OCI-LY7 (cell line): ENCODE measurements around the gene TAF4. TPM values are rescaled to one million over a fixed set of nuclear protein-coding genes. Genes with fewer than 3 reads are reported as not detected.

Experiments
- BruUV-seq: library from RNA; stranded (reverse); fragments of 400-500 nt; replicated peaks from 2 replicates; lab custom pipeline; 2021; lab: Mats Ljungman, UMichigan
- CTCF ChIA-PET: fragments of 300-600 bp; sonication (Branson Sonifier 250); formaldehyde crosslinking; loops from one replicate; lab custom pipeline; 2022; ENCODE audit warnings: antibody characterized with exemption; ENCODE audit not compliant: unreplicated experiment; lab: Charles Lee
- POLR2A ChIA-PET: fragments of 300-600 bp; sonication (Branson Sonifier 250); formaldehyde crosslinking; loops from one replicate; lab custom pipeline; 2022; ENCODE audit warnings: antibody characterized with exemption; lab: Charles Lee
- DNase-seq: peaks from one replicate; pipeline ENCODE4 v3.0.0-alpha.2; 2015; ENCODE audit warnings: low spot score
- H2AFZ ChIP-seq: fragments of 200-600 bp; sonication (generic), shearing (Covaris generic); 2 replicates; pipeline ENCODE4 v1.6.1; 2014; ENCODE audit warnings: mild to moderate bottlenecking, antibody characterized with exemption, low read length, moderate library complexity
- H3K27ac ChIP-seq: fragments of 200-600 bp; sonication (generic); 2 replicates; pipeline ENCODE4 v1.5.1; 2014; ENCODE audit warnings: mixed run types, low read depth, mild to moderate bottlenecking, moderate library complexity, low read length, inconsistent platforms; ENCODE audit not compliant: poor library complexity, severe bottlenecking
- H3K36me3 ChIP-seq: fragments of 200-600 bp; sonication (generic); 2 replicates; pipeline ENCODE4 v1.6.1; 2014; ENCODE audit warnings: mild to moderate bottlenecking, antibody characterized with exemption, low read length, moderate library complexity, mixed read lengths; ENCODE audit not compliant: insufficient read depth
- H3K4me1 ChIP-seq: fragments of 200-600 bp; sonication (generic); 2 replicates; pipeline ENCODE4 v1.5.1; 2014; ENCODE audit warnings: mild to moderate bottlenecking, low read length; ENCODE audit not compliant: insufficient read depth, poor library complexity, severe bottlenecking
- H3K4me2 ChIP-seq: fragments of 200-600 bp; sonication (generic); 2 replicates; pipeline ENCODE4 v1.6.1; 2014; ENCODE audit warnings: mild to moderate bottlenecking, low read length
- H3K4me3 ChIP-seq: fragments of 200-600 bp; sonication (generic); 2 replicates; pipeline ENCODE4 v1.5.1; 2014; ENCODE audit warnings: mild to moderate bottlenecking, low read depth, low read length; ENCODE audit not compliant: poor library complexity, severe bottlenecking
- H3K79me2 ChIP-seq: fragments of 200-600 bp; sonication (generic); 2 replicates; pipeline ENCODE4 v1.6.1; 2016; ENCODE audit warnings: low read depth, mild to moderate bottlenecking, low read length, moderate library complexity, mixed read lengths; ENCODE audit not compliant: insufficient read depth
- H3K9me2 ChIP-seq: fragments of 200-600 bp; sonication (generic); 2 replicates; pipeline ENCODE4 v1.6.1; 2016; ENCODE audit warnings: mild to moderate bottlenecking, low read length, mixed read lengths; ENCODE audit not compliant: insufficient read depth
- H3K9me3 ChIP-seq: fragments of 200-600 bp; sonication (generic); 2 replicates; pipeline ENCODE4 v1.6.1; 2014; ENCODE audit warnings: mild to moderate bottlenecking, mixed run types, low read length, mixed read lengths
- H4K20me1 ChIP-seq: fragments of 200-600 bp; sonication (generic); 2 replicates; pipeline ENCODE4 v1.6.1; 2014; ENCODE audit warnings: mild to moderate bottlenecking, antibody characterized with exemption, low read length, moderate library complexity, mixed read lengths; ENCODE audit not compliant: insufficient read depth
- EZH2phosphoT487 ChIP-seq: fragments of 200-600 bp; sonication (generic); IDR thresholded peaks from 2 replicates; pipeline ENCODE4 v1.6.1; 2018; ENCODE audit warnings: low read depth, borderline replicate concordance, mild to moderate bottlenecking, mixed run types, antibody characterized with exemption, low read length, moderate library complexity, mixed read lengths
- intact Hi-C: fragments of 100-400 bp; cut with micrococcal nuclease; formaldehyde crosslinking; loops from one replicate; pipeline ENCODE4 v1.10.0; 2022; ENCODE audit not compliant: unreplicated experiment
- total RNA-seq, 2 experiments: library from RNA; depleted of rRNA in 1 of 2; stranded (reverse); fragments of >200 nt in 1 of 2; shearing (Covaris generic) in 1 of 2; gene quantifications; 2 replicates each; pipeline ENCODE4 v1.2.3, GENCODE V29; 2014 to 2022
- TF ChIP-seq, protein P1 (sequence below): fragments of 200-600 bp; sonication (generic); conservative IDR thresholded peaks from 2 replicates; pipeline ENCODE4 v1.5.1; 2014; ENCODE audit warnings: mild to moderate bottlenecking, antibody characterized with exemption, low read length, moderate library complexity, mixed read lengths

Gene TAF4
- total RNA-seq, 2 experiments from 2014 or later = 11.2 to 38.9 TPM

DNA sequence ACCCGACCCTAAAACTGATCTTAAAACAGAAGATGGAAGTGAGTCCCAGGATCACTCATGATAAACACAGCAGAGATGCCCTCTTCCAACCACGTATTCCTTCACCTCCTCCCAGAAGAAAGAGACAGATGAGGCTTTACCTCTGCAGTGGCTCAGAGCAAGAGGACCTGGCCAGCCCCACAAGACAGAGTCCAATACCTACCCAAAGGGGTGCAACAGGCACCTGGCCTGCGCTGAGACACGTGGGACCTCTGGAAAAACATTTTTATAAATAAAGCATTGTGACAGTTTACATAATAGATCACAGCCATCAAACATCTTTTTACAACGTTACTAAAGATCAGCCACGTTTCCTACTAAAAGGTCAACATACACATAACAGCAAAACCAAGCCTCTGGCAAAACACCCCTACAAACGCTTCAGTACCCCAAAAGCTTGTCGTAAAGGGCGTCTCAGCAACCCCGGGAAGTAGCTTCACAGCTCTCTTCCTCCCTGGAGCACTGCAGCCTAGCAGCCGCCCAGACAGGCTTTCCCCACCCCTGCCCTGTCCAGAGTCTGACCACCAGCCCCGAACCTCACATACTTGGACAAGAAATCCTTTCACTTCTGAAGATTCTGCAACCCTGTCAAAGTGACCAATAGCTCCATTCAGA is 2.9 kb downstream of the TAF4 start:
- BruUV-seq = TSS peak; percentile 77
- Histone ChIP-seq H4K20me1 (peaks cover 11% of the 10 kb centered on the region; the same call in 1 of the 2 replicates), H3K36me3 (peaks cover 43% of the 10 kb centered on the region), H3K9me3 (no peaks in the 10 kb centered on the region), H3K79me2 (peaks cover 53% of the 10 kb centered on the region), H3K27ac (no peak overlapping the region), H3K4me3 (no peak overlapping the region), H2AFZ (no peak overlapping the region), H3K4me1 (peaks cover 52% of the 10 kb centered on the region), H3K9me2 (no peaks in the 10 kb centered on the region), H3K4me2 (peak overlapping the region; percentile 40; the same call in 1 of the 2 replicates)
- no peak for DNase-seq
- intact Hi-C loops = loop anchor here (10.0 kb wide), 1 partner anchor 342 kb away; the partner anchor contains the start of gene CABLES2
- TF ChIP-seq EZH2phosphoT487 = no peak
- TF ChIP-seq, protein P1, sequence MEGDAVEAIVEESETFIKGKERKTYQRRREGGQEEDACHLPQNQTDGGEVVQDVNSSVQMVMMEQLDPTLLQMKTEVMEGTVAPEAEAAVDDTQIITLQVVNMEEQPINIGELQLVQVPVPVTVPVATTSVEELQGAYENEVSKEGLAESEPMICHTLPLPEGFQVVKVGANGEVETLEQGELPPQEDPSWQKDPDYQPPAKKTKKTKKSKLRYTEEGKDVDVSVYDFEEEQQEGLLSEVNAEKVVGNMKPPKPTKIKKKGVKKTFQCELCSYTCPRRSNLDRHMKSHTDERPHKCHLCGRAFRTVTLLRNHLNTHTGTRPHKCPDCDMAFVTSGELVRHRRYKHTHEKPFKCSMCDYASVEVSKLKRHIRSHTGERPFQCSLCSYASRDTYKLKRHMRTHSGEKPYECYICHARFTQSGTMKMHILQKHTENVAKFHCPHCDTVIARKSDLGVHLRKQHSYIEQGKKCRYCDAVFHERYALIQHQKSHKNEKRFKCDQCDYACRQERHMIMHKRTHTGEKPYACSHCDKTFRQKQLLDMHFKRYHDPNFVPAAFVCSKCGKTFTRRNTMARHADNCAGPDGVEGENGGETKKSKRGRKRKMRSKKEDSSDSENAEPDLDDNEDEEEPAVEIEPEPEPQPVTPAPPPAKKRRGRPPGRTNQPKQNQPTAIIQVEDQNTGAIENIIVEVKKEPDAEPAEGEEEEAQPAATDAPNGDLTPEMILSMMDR = no peak
- POLR2A ChIA-PET = no interaction called here
- CTCF ChIA-PET = no interaction called here

DNA sequence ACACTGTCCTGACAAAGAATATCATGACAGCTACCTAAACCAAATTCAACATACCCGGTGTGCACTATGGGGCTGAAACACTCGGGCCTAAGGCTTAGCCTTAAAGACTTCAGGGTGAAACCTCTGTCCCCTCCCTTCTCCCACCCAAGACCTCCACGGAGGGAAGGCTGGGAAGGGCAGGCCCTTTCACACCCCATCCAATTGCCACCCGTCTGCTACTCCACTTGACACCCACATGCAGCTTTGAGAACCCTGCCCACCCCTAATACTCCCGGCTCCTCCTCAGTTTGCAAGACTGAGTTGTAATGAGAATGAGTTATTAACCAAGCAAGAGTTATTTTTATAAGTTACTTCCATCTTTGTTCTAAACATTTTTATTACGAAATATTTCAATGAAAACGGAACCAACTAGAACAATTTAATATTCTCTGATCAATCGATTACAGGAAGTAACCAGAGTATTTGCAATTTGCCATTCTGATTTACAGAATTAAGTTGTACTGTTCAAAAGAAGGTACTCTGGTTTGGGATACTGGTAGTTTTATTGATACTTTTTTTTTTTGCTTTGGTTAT is 3.7 kb downstream of the TAF4 start:
- no peak overlapping the region for H3K27ac ChIP-seq
- peak overlapping the region; percentile 40; the same call in 1 of the 2 replicates for H3K4me2 ChIP-seq
- DNase-seq = no peak
- CTCF ChIA-PET = no interaction called here
- TF ChIP-seq EZH2phosphoT487 = no peak
- TF ChIP-seq, protein P1 = no peak
- no peaks in the 10 kb centered on the region for H3K9me3 ChIP-seq
- H3K9me2 ChIP-seq = no peaks in the 10 kb centered on the region
- H3K79me2 ChIP-seq = peaks cover 59% of the 10 kb centered on the region
- no peak overlapping the region for H2AFZ ChIP-seq
- H3K4me1 ChIP-seq = peaks cover 43% of the 10 kb centered on the region
- H3K36me3 ChIP-seq = peaks cover 47% of the 10 kb centered on the region
- BruUV-seq = no TSS peak
- POLR2A ChIA-PET = interaction anchor here (0.8 kb wide), 1 partner anchor 29 kb away, joined by 3 read pairs; no protein-coding TSS in a partner anchor
- peaks cover 11% of the 10 kb centered on the region; the same call in 1 of the 2 replicates for H4K20me1 ChIP-seq
- H3K4me3 ChIP-seq = no peak overlapping the region
- intact Hi-C loops = loop anchor here (10.0 kb wide), 1 partner anchor 343 kb away; the partner anchor contains the start of gene CABLES2
